GM21529 (cell line): Measurements from ENCODE around the gene ONECUT3.

Experiments used
- ATAC-seq: cut with Tn5 transposase; IDR thresholded peaks from one replicate; pipeline ENCODE4 v1.9.1; 2021; ENCODE audit not compliant: unreplicated experiment

Gene ONECUT3

GRCh38 chr19:1739960-1740629 lies 13.2 kb upstream of the ONECUT3 start:
- no peak for ATAC-seq

GRCh38 chr19:1742989-1743696 lies 10.2 kb upstream of the ONECUT3 start:
- ATAC-seq, result no peak

GRCh38 chr19:1744133-1744665 lies 9.1 kb upstream of the ONECUT3 start:
- no peak for ATAC-seq

GRCh38 chr19:1744822-1745563 lies 8.3 kb upstream of the ONECUT3 start:
- ATAC-seq, result no peak

GRCh38 chr19:1745589-1746031 lies 7.7 kb upstream of the ONECUT3 start:
- no peak for ATAC-seq

GRCh38 chr19:1746401-1747284 lies 6.7 kb upstream of the ONECUT3 start:
- no peak for ATAC-seq

- ATAC-seq, result no peak
Observed at GRCh38 chr19:1747285-1748114, 5.8 kb upstream of the ONECUT3 start.

GRCh38 chr19:1748115-1748872 lies 5.0 kb upstream of the ONECUT3 start:
- no peak for ATAC-seq

- ATAC-seq, result no peak
Observed at GRCh38 chr19:1748873-1749341, 4.4 kb upstream of the ONECUT3 start.

GRCh38 chr19:1749373-1750342 lies 3.6 kb upstream of the ONECUT3 start:
- no peak for ATAC-seq

GRCh38 chr19:1750343-1751021 lies 2.8 kb upstream of the ONECUT3 start:
- ATAC-seq, result no peak

- ATAC-seq, result no peak
Observed at GRCh38 chr19:1751367-1752008, 1.8 kb upstream of the ONECUT3 start.

GRCh38 chr19:1752009-1752756 lies 1.1 kb upstream of the ONECUT3 start:
- no peak for ATAC-seq

GRCh38 chr19:1754018-1754635 lies 821 bp downstream of the ONECUT3 start:
- no peak for ATAC-seq

GRCh38 chr19:1754636-1755466 lies 1.5 kb downstream of the ONECUT3 start:
- no peak for ATAC-seq
